NCI-H446 (cell line): Measurements from ENCODE around the gene GAS7.
"Not testable (repeated sequence)": the region's sequence is repeated elsewhere in the genome, so short reads cannot be mapped to it uniquely, and the experiment has no call there.

Experiments used
- DNase-seq, 2 experiments: peaks; one replicate each; lab custom pipeline; 2025; lab: John Stamatoyannopoulos, UW

GAS7 gene

GRCh38 chr17:10022416-10022815, 176.0 kb downstream of the GAS7 start:
- no peak for DNase-seq

GRCh38 chr17:10021272-10021984, 177.0 kb downstream of the GAS7 start:
- DNase-seq = no peak

GRCh38 chr17:10019941-10020451, 178.4 kb downstream of the GAS7 start:
- no peak for DNase-seq

- no peak for DNase-seq
Measured at GRCh38 chr17:10018461-10018891, 179.9 kb downstream of the GAS7 start.

GRCh38 chr17:10016958-10017570, 181.3 kb downstream of the GAS7 start:
- not testable (repeated sequence) for DNase-seq

- no peak for DNase-seq
Measured at GRCh38 chr17:10013365-10014112, 184.9 kb downstream of the GAS7 start.

- no peak for DNase-seq
Measured at GRCh38 chr17:10010752-10011151, 187.7 kb downstream of the GAS7 start.

- no peak for DNase-seq
Measured at GRCh38 chr17:10003705-10004104, 194.7 kb downstream of the GAS7 start.

- DNase-seq = not testable (repeated sequence)
Measured at GRCh38 chr17:10002567-10003360, 195.6 kb downstream of the GAS7 start.

- DNase-seq = no peak
Measured at GRCh38 chr17:10001306-10001873, 197.0 kb downstream of the GAS7 start.

GRCh38 chr17:9999919-10000695, 198.3 kb downstream of the GAS7 start:
- no peak for DNase-seq

- no peak for DNase-seq
Measured at GRCh38 chr17:9998060-9998459, 200.3 kb downstream of the GAS7 start.

- DNase-seq = no peak
Measured at GRCh38 chr17:9994761-9995160, 203.6 kb downstream of the GAS7 start.

- DNase-seq = no peak
Measured at GRCh38 chr17:9991796-9992195, 206.6 kb downstream of the GAS7 start.

GRCh38 chr17:9991351-9991750, 207.1 kb downstream of the GAS7 start:
- no peak for DNase-seq

- no peak for DNase-seq
Measured at GRCh38 chr17:9987779-9988585, 210.4 kb downstream of the GAS7 start.

- DNase-seq = no peak
Measured at GRCh38 chr17:9986754-9987382, 211.5 kb downstream of the GAS7 start.

- no peak for DNase-seq
Measured at GRCh38 chr17:9985646-9986045, 212.8 kb downstream of the GAS7 start.

- no peak for DNase-seq
Measured at GRCh38 chr17:9984768-9985167, 213.6 kb downstream of the GAS7 start.
